GM18517 (cell line): ENCODE data around the gene KRT78.

Source experiments
- ATAC-seq: cut with Tn5 transposase; IDR thresholded peaks from one replicate; pipeline ENCODE4 v1.9.1; 2021; ENCODE audit warnings: mild to moderate bottlenecking, moderate library complexity; ENCODE audit not compliant: unreplicated experiment

The KRT78 gene

DNA sequence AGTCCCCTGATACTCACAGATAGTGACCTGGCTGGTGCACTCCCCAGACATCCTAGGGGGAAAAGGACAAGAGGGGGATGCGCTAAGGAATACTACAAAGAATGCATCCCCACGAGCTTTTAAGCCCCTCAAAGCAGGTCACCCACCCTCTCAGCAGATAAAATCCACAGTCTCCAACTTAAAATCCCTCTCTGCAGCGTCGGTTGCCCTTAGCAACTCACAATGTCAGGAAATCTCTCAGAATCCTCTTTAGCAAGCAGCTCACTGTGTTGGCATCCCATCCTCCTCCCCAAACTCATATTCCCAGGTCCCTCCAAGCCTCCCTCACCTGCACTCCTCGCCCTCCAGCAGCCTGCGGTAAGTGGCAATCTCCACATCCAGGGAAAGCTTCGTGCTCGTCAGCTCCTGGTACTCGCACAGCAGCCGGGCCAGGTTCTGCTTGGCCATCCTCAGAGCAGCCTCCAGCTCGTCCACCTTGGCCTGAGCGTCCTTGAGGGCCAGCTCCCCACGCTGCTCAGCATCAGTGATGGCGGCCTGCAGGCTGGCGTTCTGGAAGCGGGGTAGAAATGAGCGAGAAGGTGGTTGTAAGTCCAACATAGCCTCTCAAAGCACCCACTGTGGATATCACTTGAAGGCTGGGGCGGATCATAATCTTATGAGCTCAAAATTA is 9.2 kb downstream of the KRT78 start:
- no peak for ATAC-seq

GRCh38 chr12:52838609-52839435 is 10.0 kb downstream of the KRT78 start:
- ATAC-seq: no peak

- no peak for ATAC-seq
Measured at GRCh38 chr12:52837781-52838608, 10.8 kb downstream of the KRT78 start.

DNA sequence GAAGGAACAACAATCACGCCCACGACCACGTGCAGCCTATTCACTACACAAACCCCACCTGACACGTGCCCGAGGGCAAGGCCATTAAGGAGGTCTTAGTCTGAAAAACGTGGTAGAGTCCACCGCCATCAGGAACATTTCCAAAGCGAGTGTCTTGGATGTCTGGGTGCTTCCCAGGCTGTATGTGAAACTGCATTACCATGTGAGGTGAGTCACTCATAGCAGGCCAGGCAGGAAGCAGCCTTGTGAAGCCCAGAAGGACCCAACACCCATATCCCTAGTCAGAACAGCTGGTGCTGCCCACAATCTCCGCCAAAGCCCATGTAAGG is 11.4 kb downstream of the KRT78 start:
- ATAC-seq: no peak

DNA sequence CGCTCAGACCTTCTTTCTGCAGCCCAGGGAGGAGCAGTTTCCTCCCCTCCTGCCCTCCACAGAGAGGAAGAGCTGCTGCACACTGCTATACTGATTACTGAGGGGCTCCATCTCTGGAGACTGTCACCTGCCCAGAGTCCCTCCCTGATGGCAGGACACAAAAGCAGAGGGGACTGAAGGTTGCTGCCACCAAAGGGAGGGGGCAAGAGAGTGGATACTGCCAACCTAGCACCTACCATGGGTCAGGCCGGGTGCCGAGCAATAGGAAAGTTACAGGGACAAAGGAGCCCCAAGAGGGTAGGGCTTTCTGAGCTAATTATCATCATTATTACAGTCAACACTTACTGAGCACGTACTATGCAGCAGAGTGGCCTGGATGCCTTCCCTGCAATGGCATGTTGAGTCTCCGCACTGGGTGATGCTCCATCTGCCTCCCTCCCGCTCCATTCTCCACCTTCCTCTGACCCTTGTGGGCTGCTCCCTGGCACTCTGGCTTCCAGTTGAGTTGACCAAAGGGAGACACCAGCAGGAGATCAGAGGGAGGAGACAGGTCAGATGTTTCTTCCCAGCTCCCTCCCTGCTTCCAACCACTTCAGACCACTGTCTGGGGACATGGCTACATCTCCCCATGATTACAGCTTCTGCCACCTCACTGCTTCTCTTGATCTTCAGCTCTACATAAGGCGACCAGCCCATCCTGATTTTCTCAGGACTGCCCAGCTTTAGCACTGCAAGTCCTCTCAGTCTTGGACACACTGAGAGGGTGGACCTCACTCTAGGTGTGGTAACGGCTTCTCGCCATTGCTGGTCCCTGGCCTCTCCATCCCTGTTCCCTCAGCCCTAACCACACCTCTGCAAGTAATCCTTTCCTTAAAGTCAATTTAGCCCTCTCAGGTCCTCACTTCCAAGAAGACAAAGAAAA is 12.0 kb downstream of the KRT78 start:
- ATAC-seq: no peak

DNA sequence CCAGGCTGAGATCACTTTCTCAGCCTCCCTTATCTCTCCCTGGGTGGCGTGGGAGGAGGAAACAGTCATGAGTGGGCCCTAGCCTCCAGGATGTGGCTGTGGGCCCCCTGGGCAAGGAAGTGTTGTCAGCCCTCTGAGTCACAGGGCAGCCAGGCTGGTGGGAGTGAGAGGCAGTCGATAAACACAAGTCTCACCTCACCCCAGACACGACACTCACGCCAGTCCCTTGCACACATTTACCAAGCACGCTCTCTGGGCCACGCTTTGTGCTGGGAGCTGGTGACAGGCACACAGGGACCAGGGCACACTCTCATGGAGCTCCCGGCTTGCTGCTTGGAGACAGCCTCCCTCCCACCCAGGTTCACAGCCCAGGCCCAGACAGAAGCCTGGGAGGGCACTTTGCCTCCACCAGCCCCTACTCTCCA is 12.7 kb downstream of the KRT78 start:
- ATAC-seq: no peak

- ATAC-seq: no peak
Measured at GRCh38 chr12:52835271-52836041, 13.3 kb downstream of the KRT78 start.

DNA sequence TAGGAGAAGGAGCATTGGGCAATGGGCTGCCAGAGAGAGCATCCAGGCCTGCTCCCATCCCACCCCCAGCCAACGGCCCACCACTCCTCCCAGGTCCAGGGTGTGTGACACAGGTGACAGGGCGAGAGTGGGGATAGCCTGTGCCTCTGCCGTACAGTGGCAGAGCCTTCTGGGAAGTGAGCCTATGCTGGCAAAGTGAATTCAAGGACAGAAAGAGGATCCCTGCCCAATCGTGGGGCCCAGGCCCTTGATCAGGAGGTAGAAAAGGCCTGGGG is 14.1 kb downstream of the KRT78 start:
- no peak for ATAC-seq

DNA sequence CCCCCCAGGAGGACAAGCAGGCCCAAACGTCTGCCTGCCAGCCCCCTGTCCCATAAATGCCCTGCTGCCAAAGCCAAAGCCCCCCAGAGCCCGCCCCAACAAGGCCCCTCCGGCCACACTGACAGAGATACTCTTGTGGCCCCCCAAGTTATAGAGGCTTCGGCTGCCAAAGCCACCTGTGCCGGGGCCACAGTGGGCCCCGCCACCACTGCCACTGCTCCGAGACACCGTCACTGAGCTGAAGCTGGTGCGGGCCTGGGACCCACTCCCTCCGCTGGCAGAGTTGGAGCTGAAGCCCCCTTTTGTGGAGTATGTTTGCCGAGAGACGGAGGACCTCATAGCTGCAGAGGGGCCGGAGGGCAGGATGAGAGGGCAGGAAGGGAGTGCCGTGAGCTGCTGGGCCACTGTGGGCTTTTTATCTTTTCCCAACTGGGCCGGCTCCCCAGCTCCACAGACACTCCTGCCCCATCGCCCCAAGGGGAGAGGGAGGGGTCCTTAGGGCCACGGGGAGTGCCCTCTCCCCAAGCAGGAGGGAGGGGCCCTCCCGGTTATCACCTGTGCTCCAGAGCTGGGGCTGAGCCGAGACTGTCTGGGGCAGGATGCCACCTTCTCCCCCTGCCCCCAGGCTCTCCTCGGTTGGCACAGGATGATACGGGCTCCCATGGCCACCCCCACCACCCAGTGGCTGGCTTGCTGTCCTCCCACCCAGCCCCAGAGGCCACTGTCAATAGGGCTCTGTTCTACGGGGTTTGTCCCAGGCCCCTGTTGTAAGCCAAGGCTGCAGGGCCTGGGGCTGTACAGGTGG is 14.7 kb downstream of the KRT78 start, which contains the start of gene KRT79:
Gene KRT79, minus strand, starts transcription at position 390 of the 805 bp plus-strand sequence. Its CDS starts 51 bp downstream, at position 339.
- no peak for ATAC-seq

DNA sequence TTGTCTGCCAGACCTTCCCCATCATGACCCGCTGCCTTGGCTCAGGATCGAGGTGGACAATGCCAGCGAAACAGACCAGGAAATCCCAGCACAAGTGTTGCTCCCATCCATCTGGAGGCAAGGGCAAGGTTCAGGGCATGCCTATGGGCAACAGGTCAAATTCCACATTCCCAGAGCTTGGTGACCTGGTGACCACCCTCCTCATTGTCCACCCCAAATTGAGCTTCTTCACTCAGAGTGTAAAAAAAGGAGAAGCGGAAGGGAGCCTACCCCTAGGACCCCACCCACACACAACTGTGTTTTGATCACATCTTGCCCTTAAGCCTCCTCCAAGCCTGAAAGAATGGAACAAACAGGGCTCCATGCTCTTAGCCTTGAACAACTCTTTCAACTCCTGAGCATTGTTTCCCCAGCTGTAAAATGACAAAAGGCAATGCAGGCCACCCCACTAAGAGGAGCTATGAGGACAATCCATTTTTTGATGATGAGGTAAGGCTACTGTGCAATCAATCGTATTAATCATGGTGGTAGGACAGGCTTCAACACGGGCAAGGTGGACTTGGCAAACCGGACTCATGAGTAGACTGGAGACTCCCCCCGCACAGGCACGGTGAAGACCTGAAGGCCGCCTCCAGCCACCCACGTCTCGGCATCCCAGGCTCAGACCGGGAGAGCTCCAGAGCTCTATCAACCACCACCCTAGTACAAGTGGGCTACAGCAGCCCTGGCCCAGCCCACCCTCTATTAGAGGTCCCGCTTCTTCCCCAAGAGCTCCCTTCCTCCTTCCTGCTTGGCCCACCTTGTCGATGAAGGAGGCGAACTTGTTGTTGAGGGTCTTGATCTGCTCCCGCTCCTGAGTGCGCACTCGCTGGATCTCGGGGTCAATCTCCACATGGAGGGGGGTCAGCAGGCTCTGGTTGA is 15.5 kb downstream of the KRT78 start:
- no peak for ATAC-seq

DNA sequence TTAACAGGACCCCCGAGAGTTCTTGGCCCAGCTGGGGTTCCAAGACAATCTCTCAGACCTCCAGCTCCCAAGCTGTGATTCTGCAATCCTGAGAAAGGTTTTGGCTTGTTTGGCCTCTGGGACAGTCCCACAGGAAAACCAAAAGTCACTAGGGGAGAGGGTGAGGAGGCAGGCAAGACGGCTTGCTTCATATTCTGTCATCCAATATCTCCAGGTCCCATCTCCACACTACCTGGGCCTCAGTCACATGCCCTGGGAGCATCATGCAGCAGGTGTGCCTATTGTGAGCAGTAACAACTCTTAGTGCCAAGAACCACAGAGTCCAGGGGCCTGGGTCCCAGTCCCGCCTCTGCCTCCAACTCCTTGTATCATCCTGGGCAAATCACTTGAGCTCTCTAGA is 16.3 kb downstream of the KRT78 start:
- ATAC-seq: no peak

GRCh38 chr12:52831251-52831650 is 17.5 kb downstream of the KRT78 start:
- no peak for ATAC-seq

GRCh38 chr12:52829986-52830770 is 18.6 kb downstream of the KRT78 start:
- ATAC-seq: no peak

GRCh38 chr12:52828591-52829021 is 20.2 kb downstream of the KRT78 start:
- no peak for ATAC-seq

- ATAC-seq: no peak
Measured at GRCh38 chr12:52828156-52828555, 20.6 kb downstream of the KRT78 start.

DNA sequence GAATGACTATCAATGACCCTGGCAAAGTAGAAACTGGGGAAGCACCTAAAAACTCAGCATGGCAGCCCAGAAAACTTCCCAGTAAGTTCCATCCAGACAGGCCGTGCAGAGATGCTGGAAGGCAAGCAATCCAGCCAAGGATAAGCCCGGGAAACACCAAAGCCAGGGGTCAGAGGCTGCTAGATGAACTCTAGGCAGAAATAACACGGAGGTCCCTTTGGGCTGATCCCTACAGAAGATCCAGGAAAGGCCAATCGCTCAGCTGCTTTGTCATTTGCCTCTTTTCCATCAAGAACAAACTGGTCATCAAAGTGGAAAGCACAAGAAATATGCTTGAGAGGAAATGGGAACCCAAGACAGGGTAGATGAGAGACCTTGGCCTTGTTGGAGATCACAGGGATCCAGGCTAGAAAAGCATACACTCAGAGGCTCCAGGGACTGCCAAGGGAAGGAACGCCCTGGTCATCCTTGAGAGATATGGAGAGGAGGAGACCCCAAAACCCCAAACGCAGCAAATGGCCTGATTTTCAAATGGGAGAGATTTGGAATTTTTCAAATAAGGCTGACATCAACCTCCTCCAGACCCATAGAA is 21.2 kb downstream of the KRT78 start:
- ATAC-seq: no peak
